ENCODE data around the gene AKAP11.

AKAP11 gene

GRCh38 chr13:42275098-42275471 lies 3.1 kb downstream of the AKAP11 start:
- H3K27me3 ChIP-seq (ENCODE audit: control insufficient read depth, insufficient read depth, low read length): no peaks in the 10 kb centered on the region
- H3K4me1 ChIP-seq (ENCODE audit: control insufficient read depth, insufficient read depth, low read length): peaks cover 11% of the 10 kb centered on the region
- no peak overlapping the region for H3K4me3 ChIP-seq (ENCODE audit: low read length)
- H3K9me3 ChIP-seq (replicated peaks; ENCODE audit: low read length): no peaks in the 10 kb centered on the region
- H3K4me2 ChIP-seq (ENCODE audit: low read length): no peak overlapping the region
- no peak overlapping the region for H3K9ac ChIP-seq (ENCODE audit: low read depth, low read length)
- no peaks in the 10 kb centered on the region for H3K36me3 ChIP-seq (ENCODE audit: insufficient read depth, low read length)

DNA sequence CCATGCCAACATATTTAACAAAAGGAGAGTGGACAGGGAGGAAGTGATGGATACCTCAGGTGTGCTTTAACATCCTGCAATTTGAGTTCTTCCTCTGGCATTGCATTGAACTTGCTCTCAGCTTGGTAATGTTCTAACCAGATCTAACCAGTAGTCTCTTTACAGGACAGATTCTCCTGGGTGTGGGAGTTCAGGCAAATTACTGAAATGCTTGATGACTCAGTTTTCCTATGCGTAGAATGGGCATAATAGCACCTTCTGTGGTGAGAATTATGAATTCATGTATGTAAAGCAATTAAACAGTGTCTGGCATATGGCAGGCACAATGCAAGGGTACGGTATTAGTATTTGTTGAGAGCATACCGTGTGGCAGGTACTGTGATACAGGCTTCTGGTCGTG lies 3.6 kb downstream of the AKAP11 start:
- H3K9ac ChIP-seq (ENCODE audit: low read depth, low read length): no peak overlapping the region
- H3K27me3 ChIP-seq (ENCODE audit: control insufficient read depth, insufficient read depth, low read length): no peaks in the 10 kb centered on the region
- no peaks in the 10 kb centered on the region for H3K9me3 ChIP-seq (replicated peaks; ENCODE audit: low read length)
- H3K36me3 ChIP-seq (ENCODE audit: insufficient read depth, low read length): no peaks in the 10 kb centered on the region
- no peak overlapping the region for H3K4me2 ChIP-seq (ENCODE audit: low read length)
- peaks cover 11% of the 10 kb centered on the region for H3K4me1 ChIP-seq (ENCODE audit: control insufficient read depth, insufficient read depth, low read length)
- H3K4me3 ChIP-seq (ENCODE audit: low read length): no peak overlapping the region

- Histone ChIP-seq H3K4me1 (ENCODE audit: control insufficient read depth, insufficient read depth, low read length) (peaks cover 6% of the 10 kb centered on the region), H3K9ac (ENCODE audit: low read depth, low read length) (no peak overlapping the region), H3K9me3 (replicated peaks; ENCODE audit: low read length) (no peaks in the 10 kb centered on the region), H3K4me3 (ENCODE audit: low read length) (no peak overlapping the region), H3K27me3 (ENCODE audit: control insufficient read depth, insufficient read depth, low read length) (no peaks in the 10 kb centered on the region), H3K4me2 (ENCODE audit: low read length) (no peak overlapping the region), H3K36me3 (ENCODE audit: insufficient read depth, low read length) (no peaks in the 10 kb centered on the region)
Observed at GRCh38 chr13:42276683-42277082, 4.7 kb downstream of the AKAP11 start.

GRCh38 chr13:42277618-42278276 lies 5.8 kb downstream of the AKAP11 start:
- Histone ChIP-seq H3K27me3 (ENCODE audit: control insufficient read depth, insufficient read depth, low read length) (no peaks in the 10 kb centered on the region), H3K4me3 (ENCODE audit: low read length) (no peak overlapping the region), H3K9me3 (replicated peaks; ENCODE audit: low read length) (no peaks in the 10 kb centered on the region), H3K36me3 (ENCODE audit: insufficient read depth, low read length) (no peaks in the 10 kb centered on the region), H3K9ac (ENCODE audit: low read depth, low read length) (no peak overlapping the region), H3K4me1 (ENCODE audit: control insufficient read depth, insufficient read depth, low read length) (peaks cover 6% of the 10 kb centered on the region), H3K4me2 (ENCODE audit: low read length) (no peak overlapping the region)

- Histone ChIP-seq H3K27me3 (ENCODE audit: control insufficient read depth, insufficient read depth, low read length) (no peaks in the 10 kb centered on the region), H3K9ac (ENCODE audit: low read depth, low read length) (no peak overlapping the region), H3K4me1 (ENCODE audit: control insufficient read depth, insufficient read depth, low read length) (no peaks in the 10 kb centered on the region), H3K4me2 (ENCODE audit: low read length) (no peak overlapping the region), H3K36me3 (ENCODE audit: insufficient read depth, low read length) (no peaks in the 10 kb centered on the region), H3K9me3 (replicated peaks; ENCODE audit: low read length) (no peaks in the 10 kb centered on the region), H3K4me3 (ENCODE audit: low read length) (no peak overlapping the region)
Observed at GRCh38 chr13:42279080-42279479, 7.1 kb downstream of the AKAP11 start.

- H3K4me3 ChIP-seq (ENCODE audit: low read length): no peak overlapping the region
- H3K9ac ChIP-seq (ENCODE audit: low read depth, low read length): no peak overlapping the region
- H3K9me3 ChIP-seq (replicated peaks; ENCODE audit: low read length): no peaks in the 10 kb centered on the region
- no peaks in the 10 kb centered on the region for H3K36me3 ChIP-seq (ENCODE audit: insufficient read depth, low read length)
- H3K4me1 ChIP-seq (ENCODE audit: control insufficient read depth, insufficient read depth, low read length): no peaks in the 10 kb centered on the region
- no peak overlapping the region for H3K4me2 ChIP-seq (ENCODE audit: low read length)
- no peaks in the 10 kb centered on the region for H3K27me3 ChIP-seq (ENCODE audit: control insufficient read depth, insufficient read depth, low read length)
Observed at GRCh38 chr13:42279986-42280385, 8.0 kb downstream of the AKAP11 start.

DNA sequence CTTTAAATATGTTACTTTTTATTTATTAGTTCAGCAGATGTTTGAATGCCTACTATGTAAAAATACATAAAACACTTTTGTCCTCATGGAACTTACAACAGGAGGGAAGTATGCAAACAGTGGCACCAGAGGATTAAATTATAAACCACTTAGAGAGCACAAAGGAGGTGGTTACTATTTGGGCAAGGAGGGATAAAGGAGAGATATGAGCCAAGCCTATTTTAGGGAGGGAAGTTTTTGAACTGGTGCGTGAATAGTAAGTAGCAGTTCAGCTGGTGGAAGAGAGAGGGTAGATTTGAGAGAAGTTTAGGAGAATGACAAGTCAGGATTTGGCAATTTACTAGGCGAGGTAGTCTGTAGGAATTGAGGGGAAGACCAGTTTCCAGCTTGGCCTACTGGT lies 8.6 kb downstream of the AKAP11 start:
- Histone ChIP-seq H3K9me3 (replicated peaks; ENCODE audit: low read length) (no peaks in the 10 kb centered on the region), H3K4me3 (ENCODE audit: low read length) (no peak overlapping the region), H3K36me3 (ENCODE audit: insufficient read depth, low read length) (no peaks in the 10 kb centered on the region), H3K9ac (ENCODE audit: low read depth, low read length) (no peak overlapping the region), H3K4me2 (ENCODE audit: low read length) (no peak overlapping the region), H3K27me3 (ENCODE audit: control insufficient read depth, insufficient read depth, low read length) (no peaks in the 10 kb centered on the region), H3K4me1 (ENCODE audit: control insufficient read depth, insufficient read depth, low read length) (no peaks in the 10 kb centered on the region)

DNA sequence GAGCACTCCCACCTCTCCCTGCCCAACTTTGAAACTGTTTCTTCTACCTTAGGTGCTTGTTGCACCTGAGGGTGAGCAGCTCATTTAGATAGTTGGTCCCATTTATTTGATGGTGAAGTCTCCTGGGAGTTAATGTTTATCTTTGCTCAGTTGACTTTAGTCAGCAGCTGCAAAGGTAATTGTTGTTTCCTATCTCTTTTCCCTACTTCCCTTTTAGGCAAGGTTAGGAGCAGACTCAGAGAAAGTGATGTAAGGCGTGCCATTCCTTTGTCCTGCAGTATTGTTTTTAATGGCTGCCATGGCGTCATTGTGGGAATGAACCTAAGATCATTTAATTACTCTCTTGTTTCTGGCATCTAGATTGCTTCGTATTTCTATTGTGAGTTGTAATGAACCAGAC lies 11.6 kb downstream of the AKAP11 start:
- Histone ChIP-seq H3K9me3 (replicated peaks; ENCODE audit: low read length) (no peaks in the 10 kb centered on the region), H3K4me2 (ENCODE audit: low read length) (no peak overlapping the region), H3K36me3 (ENCODE audit: insufficient read depth, low read length) (peaks cover 13% of the 10 kb centered on the region), H3K4me3 (ENCODE audit: low read length) (no peak overlapping the region), H3K27me3 (ENCODE audit: control insufficient read depth, insufficient read depth, low read length) (no peaks in the 10 kb centered on the region), H3K9ac (ENCODE audit: low read depth, low read length) (no peak overlapping the region), H3K4me1 (ENCODE audit: control insufficient read depth, insufficient read depth, low read length) (no peaks in the 10 kb centered on the region)

GRCh38 chr13:42284068-42284467 lies 12.1 kb downstream of the AKAP11 start:
- H3K36me3 ChIP-seq (ENCODE audit: insufficient read depth, low read length): peaks cover 17% of the 10 kb centered on the region
- no peaks in the 10 kb centered on the region for H3K27me3 ChIP-seq (ENCODE audit: control insufficient read depth, insufficient read depth, low read length)
- no peaks in the 10 kb centered on the region for H3K4me1 ChIP-seq (ENCODE audit: control insufficient read depth, insufficient read depth, low read length)
- H3K9ac ChIP-seq (ENCODE audit: low read depth, low read length): no peak overlapping the region
- H3K9me3 ChIP-seq (replicated peaks; ENCODE audit: low read length): no peaks in the 10 kb centered on the region
- no peak overlapping the region for H3K4me3 ChIP-seq (ENCODE audit: low read length)
- H3K4me2 ChIP-seq (ENCODE audit: low read length): no peak overlapping the region

DNA sequence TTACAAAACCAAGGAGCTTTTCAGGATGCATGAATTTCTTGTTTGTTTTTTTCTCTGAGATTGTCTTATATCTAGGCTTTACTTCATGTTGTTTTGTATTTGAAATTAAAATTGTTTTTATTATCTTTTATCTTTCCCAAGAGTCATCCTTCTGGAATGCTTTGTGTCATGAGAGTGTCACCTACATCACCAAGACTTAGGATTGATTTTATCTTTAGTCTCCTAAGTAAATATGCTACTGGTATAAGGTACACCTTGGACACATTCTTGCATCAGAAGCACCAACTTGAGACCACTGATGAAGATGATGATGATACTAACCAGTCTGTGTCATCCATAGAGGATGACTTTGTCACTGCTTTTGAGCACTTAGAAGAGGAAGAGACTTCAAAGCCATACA lies 26.4 kb downstream of the AKAP11 start:
- H3K27me3 ChIP-seq (ENCODE audit: control insufficient read depth, insufficient read depth, low read length): no peaks in the 10 kb centered on the region
- no peak overlapping the region for H3K9ac ChIP-seq (ENCODE audit: low read depth, low read length)
- no peak overlapping the region for H3K4me2 ChIP-seq (ENCODE audit: low read length)
- H3K9me3 ChIP-seq (replicated peaks; ENCODE audit: low read length): no peaks in the 10 kb centered on the region
- H3K4me3 ChIP-seq (ENCODE audit: low read length): no peak overlapping the region
- H3K36me3 ChIP-seq (ENCODE audit: insufficient read depth, low read length): peaks cover 64% of the 10 kb centered on the region
- no peaks in the 10 kb centered on the region for H3K4me1 ChIP-seq (ENCODE audit: control insufficient read depth, insufficient read depth, low read length)

DNA sequence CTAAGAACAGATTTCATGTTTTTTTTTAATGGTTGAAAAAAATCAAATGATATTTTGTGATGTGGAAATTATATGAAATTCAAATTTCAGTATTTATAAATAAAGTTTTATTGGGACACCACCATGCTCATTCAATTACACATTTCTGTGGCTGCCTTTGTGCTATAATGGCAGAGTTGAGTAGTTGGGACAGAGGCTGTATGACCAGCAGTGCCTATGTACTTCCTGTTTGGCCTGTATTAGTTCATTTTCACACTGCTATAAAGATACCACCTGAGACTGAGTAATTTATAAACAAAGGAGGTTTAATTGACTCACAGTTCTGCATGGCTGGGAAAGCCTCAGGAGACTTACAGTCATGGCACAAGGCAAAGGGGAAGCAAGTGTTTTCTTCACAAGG lies 33.6 kb downstream of the AKAP11 start:
- Histone ChIP-seq H3K4me1 (ENCODE audit: control insufficient read depth, insufficient read depth, low read length) (no peaks in the 10 kb centered on the region), H3K9ac (ENCODE audit: low read depth, low read length) (no peak overlapping the region), H3K4me3 (ENCODE audit: low read length) (no peak overlapping the region), H3K9me3 (replicated peaks; ENCODE audit: low read length) (no peaks in the 10 kb centered on the region), H3K27me3 (ENCODE audit: control insufficient read depth, insufficient read depth, low read length) (no peaks in the 10 kb centered on the region), H3K36me3 (ENCODE audit: insufficient read depth, low read length) (peaks cover 57% of the 10 kb centered on the region), H3K4me2 (ENCODE audit: low read length) (no peak overlapping the region)

DNA sequence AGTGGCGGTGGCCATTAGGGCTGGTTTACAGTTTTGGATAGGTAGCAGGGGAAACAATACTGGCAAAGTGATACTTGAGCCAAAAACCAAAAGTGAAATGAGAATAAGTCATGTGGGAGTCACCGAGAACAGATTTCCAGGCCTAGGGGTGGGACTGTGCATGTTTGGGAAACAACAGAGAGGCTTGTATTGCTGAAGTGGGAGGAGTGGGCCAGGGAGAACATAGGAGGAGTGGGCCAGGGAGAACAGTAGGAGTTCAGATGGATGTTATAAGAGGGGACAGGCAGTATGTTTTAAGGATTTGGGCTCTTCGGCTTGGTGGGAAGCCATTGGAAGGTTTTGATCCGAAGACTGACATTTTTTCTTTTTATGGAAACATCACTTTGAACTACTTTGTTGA lies 35.5 kb downstream of the AKAP11 start:
- Histone ChIP-seq H3K36me3 (ENCODE audit: insufficient read depth, low read length) (peaks cover 38% of the 10 kb centered on the region), H3K9me3 (replicated peaks; ENCODE audit: low read length) (no peaks in the 10 kb centered on the region), H3K27me3 (ENCODE audit: control insufficient read depth, insufficient read depth, low read length) (no peaks in the 10 kb centered on the region), H3K4me1 (ENCODE audit: control insufficient read depth, insufficient read depth, low read length) (no peaks in the 10 kb centered on the region), H3K4me2 (ENCODE audit: low read length) (no peak overlapping the region), H3K9ac (ENCODE audit: low read depth, low read length) (no peak overlapping the region), H3K4me3 (ENCODE audit: low read length) (no peak overlapping the region)

All from skeletal muscle satellite cell (primary cell).